Ascending aorta (tissue), 2 donors: Measurements from ENCODE around the gene AFF3. TPM values are rescaled to one million over a fixed set of nuclear protein-coding genes. Genes with fewer than 3 reads are reported as not detected.
"Not testable (repeated sequence)": the region's sequence is repeated elsewhere in the genome, so short reads cannot be mapped to it uniquely, and the experiment has no call there.

Experiments
- DNase-seq, 2 donors: peaks; one replicate each; pipeline ENCODE4 v3.0.0-alpha.2; 2019; ENCODE audit warnings: low spot score in 2 of 2
- H3K27ac ChIP-seq, 2 donors: fragments of 200-600 bp; sonication (generic); one replicate each; pipeline ENCODE4 v1.5.1; 2016 to 2017; ENCODE audit warnings: mild to moderate bottlenecking in 1 of 2
- H3K27me3 ChIP-seq: fragments of 200-600 bp; sonication (generic); one replicate; pipeline ENCODE4 v1.5.1; 2017
- H3K36me3 ChIP-seq, 2 donors: fragments of 200-600 bp; sonication (generic); one replicate each; pipeline ENCODE4 v1.5.1; 2016
- H3K4me1 ChIP-seq, 2 donors: fragments of 200-600 bp; sonication (generic); one replicate each; pipeline ENCODE4 v1.5.1; 2016 to 2017; ENCODE audit warnings: mild to moderate bottlenecking in 1 of 2
- H3K4me3 ChIP-seq, 2 donors: fragments of 200-600 bp; sonication (generic); one replicate each; pipeline ENCODE4 v1.5.1; 2016 to 2017; ENCODE audit warnings: mild to moderate bottlenecking in 1 of 2
- H3K9me3 ChIP-seq, 2 donors: fragments of 200-600 bp; sonication (generic); one replicate each; pipeline ENCODE4 v1.5.1; 2016
- CTCF ChIP-seq, 3 experiments: fragments of 200-600 bp in 2 of 3; fragments of 450-650 bp in 1 of 3; sonication (generic) in 2 of 3; IDR thresholded peaks; one replicate each; pipeline ENCODE4 v1.5.1; 2016 to 2019; ENCODE audit warnings: antibody characterized with exemption in 3 of 3, mild to moderate bottlenecking in 1 of 3, moderate library complexity in 1 of 3
- intact Hi-C: fragments of 100-400 bp; cut with DNase I; formaldehyde crosslinking; loops from one replicate; pipeline ENCODE4 v1.15.1; 2023
- total RNA-seq: library from RNA; depleted of rRNA; stranded (reverse); fragments of >200 nt; gene quantifications from one replicate; pipeline ENCODE4 v1.1.0, GENCODE V29; 2016

Gene AFF3
- total RNA-seq, 1 donor from 2014 or later: 7.1 TPM

DNA sequence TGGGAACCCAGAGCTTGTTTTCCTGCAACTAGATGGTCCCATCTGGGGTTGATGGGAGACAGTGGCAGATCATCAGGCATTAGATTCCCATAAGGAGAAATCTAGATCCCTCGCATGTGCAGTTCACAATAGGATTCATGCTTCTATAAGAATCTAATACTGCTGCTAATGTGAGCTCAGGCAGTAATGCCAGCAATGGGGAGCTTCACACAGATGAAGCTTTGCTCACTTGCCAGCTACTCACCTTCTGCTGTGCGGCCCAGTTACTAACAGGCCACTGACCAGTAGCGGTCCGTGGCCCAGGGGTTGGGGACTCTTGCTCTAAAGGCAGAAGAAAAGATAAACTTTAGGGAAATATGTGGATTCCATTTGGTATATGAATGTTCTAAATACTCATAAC, 192.9 kb downstream of the AFF3 start:
- no peaks in the 10 kb centered on the region for H3K27me3 ChIP-seq
- intact Hi-C loops: no loop called here
- no peaks in the 10 kb centered on the region for H3K9me3 ChIP-seq
- no peaks in the 10 kb centered on the region for H3K4me1 ChIP-seq
- no peak for DNase-seq
- no peak overlapping the region for H3K4me3 ChIP-seq
- TF ChIP-seq CTCF (IDR thresholded peaks at IDR 0.05): no peak
- H3K36me3 ChIP-seq: no peaks in the 10 kb centered on the region
- no peak overlapping the region for H3K27ac ChIP-seq

DNA sequence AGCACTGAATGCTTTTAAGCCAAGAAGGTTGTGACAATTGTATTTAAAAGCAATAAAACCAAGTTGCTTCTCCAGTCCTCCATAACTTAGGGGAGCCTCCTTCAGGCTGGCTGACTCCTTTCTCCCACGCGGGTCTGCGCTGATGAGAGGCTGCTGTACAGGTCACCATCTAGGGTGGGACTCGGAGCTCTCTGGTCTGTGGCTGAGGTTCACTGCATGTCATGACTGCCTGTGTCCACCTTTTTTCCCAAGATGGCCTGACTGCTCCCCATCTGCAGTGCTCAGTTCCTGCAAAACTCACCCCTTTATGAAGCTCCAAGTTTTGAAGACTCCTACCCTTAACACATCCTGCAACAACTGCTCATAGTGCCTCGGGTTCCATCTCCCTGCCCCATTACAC, 194.4 kb downstream of the AFF3 start:
- no peak for TF ChIP-seq CTCF (IDR thresholded peaks at IDR 0.05)
- no peaks in the 10 kb centered on the region for H3K4me1 ChIP-seq
- intact Hi-C loops: no loop called here
- no peaks in the 10 kb centered on the region for H3K36me3 ChIP-seq
- no peak for DNase-seq
- H3K27me3 ChIP-seq: no peaks in the 10 kb centered on the region
- no peak overlapping the region for H3K27ac ChIP-seq
- H3K4me3 ChIP-seq: no peak overlapping the region
- no peaks in the 10 kb centered on the region for H3K9me3 ChIP-seq

- H3K36me3 ChIP-seq, H3K4me1 ChIP-seq, intact Hi-C loops, DNase-seq, H3K4me3 ChIP-seq, H3K27ac ChIP-seq, H3K27me3 ChIP-seq, H3K9me3 ChIP-seq: not testable (repeated sequence)
Observed at GRCh38 chr2:99947366-99947765, 195.0 kb downstream of the AFF3 start.

DNA sequence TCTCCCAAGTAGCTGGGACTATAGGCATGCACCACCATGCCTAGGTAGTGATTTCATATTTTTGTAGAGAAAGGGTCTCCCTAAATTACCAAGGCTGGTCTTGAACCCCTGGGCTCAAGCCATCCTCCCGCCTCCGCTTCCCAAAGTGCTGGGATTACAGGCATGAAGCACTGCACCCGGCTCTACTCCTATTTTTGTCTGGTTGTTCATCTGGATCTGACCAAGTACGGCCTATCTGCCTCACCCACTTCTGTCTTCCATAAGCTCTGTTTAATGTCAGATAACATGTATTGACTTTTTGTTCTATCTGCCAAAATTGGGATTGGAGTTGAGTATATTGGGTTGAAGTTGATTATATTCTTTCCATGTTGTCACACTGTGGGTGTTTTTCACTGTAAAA, 198.4 kb downstream of the AFF3 start:
- no peaks in the 10 kb centered on the region for H3K9me3 ChIP-seq
- TF ChIP-seq CTCF (IDR thresholded peaks at IDR 0.05): no peak
- H3K27me3 ChIP-seq: no peaks in the 10 kb centered on the region
- intact Hi-C loops: no loop called here
- no peak overlapping the region for H3K4me3 ChIP-seq
- no peaks in the 10 kb centered on the region for H3K36me3 ChIP-seq
- no peak for DNase-seq
- H3K4me1 ChIP-seq: no peaks in the 10 kb centered on the region
- no peak overlapping the region for H3K27ac ChIP-seq

- no peaks in the 10 kb centered on the region for H3K4me1 ChIP-seq
- H3K27ac ChIP-seq: no peak overlapping the region
- intact Hi-C loops: no loop called here
- no peak for DNase-seq
- no peak for TF ChIP-seq CTCF (IDR thresholded peaks at IDR 0.05)
- H3K36me3 ChIP-seq: no peaks in the 10 kb centered on the region
- H3K4me3 ChIP-seq: no peak overlapping the region
- no peaks in the 10 kb centered on the region for H3K9me3 ChIP-seq
- no peaks in the 10 kb centered on the region for H3K27me3 ChIP-seq
Observed at GRCh38 chr2:99942561-99943347, 199.6 kb downstream of the AFF3 start.

DNA sequence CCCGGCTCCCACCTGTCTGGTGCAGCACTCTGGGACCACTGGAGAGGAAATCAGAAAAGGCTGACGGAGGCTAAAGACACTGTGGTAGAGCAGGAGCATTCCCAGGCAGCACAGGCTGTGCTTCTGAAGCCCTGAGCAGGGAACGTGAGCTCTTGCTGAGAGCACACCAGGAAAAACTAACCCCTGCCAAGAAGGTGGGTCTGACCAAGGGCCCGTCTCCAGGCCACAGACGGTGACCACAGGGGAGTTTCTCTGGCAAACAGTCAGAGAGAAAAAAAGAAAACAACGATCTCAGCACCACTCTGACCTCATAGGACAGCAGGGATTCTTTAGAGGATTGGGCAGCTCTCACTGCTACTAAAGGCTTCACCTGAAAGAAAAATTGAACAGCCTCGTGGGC, 201.4 kb downstream of the AFF3 start:
- no peak for DNase-seq
- H3K4me1 ChIP-seq: no peaks in the 10 kb centered on the region
- H3K9me3 ChIP-seq: no peaks in the 10 kb centered on the region
- no peak overlapping the region for H3K4me3 ChIP-seq
- no peaks in the 10 kb centered on the region for H3K36me3 ChIP-seq
- H3K27me3 ChIP-seq: no peaks in the 10 kb centered on the region
- no peak for TF ChIP-seq CTCF (IDR thresholded peaks at IDR 0.05)
- intact Hi-C loops: no loop called here
- H3K27ac ChIP-seq: no peak overlapping the region
